GM12878 (cell line): ENCODE data around the gene TMEM109. TPM values are rescaled to one million over a fixed set of nuclear protein-coding genes. Genes with fewer than 3 reads are reported as not detected.

Source experiments
- CEBPB ChIP-seq, 2 experiments: fragments of 150-350 bp in 1 of 2; IDR thresholded peaks; 2 replicates each; pipeline ENCODE4 v1.6.1; 2012 to 2014; ENCODE audit warnings: low read depth in 2 of 2, low read length in 2 of 2, borderline replicate concordance in 1 of 2, inconsistent platforms in 1 of 2
- E4F1 ChIP-seq: fragments of 450-650 bp; IDR thresholded peaks from 2 replicates; pipeline ENCODE4 v1.6.1; 2018; ENCODE audit warnings: borderline replicate concordance, mild to moderate bottlenecking; ENCODE audit not compliant: partially characterized antibody
- EGR1 ChIP-seq, 2 experiments: IDR thresholded peaks; 1 replicate in 1 of 2; 2 replicates in 1 of 2; pipeline ENCODE4 v1.6.1; 2011 to 2012; ENCODE audit warnings: low read depth in 2 of 2, low read length in 2 of 2, borderline replicate concordance in 1 of 2, mild to moderate bottlenecking in 1 of 2, moderate library complexity in 1 of 2
- IKZF1 ChIP-seq: fragments of 450-650 bp; conservative IDR thresholded peaks from 2 replicates; pipeline ENCODE4 v1.6.1; 2017; ENCODE audit warnings: antibody characterized with exemption, mild to moderate bottlenecking
- MYB ChIP-seq: fragments of 150-350 bp; IDR thresholded peaks from 2 replicates; pipeline ENCODE4 v1.6.1; 2014; ENCODE audit warnings: mild to moderate bottlenecking, low read depth, low read length, borderline replicate concordance
- NR2C2 ChIP-seq: IDR thresholded peaks from 2 replicates; pipeline ENCODE4 v1.6.1; 2011; ENCODE audit warnings: borderline replicate concordance, low read depth; ENCODE audit not compliant: control insufficient read depth, insufficient read length
- RFX5 ChIP-seq: IDR thresholded peaks from 2 replicates; pipeline ENCODE4 v1.6.1; 2011; ENCODE audit warnings: low read depth, low read length, improper control_type of control experiment
- SIN3A ChIP-seq: IDR thresholded peaks from 2 replicates; pipeline ENCODE4 v1.6.1; 2012; ENCODE audit warnings: low read depth, low read length, improper control_type of control experiment
- SMARCA5 ChIP-seq: fragments of 450-650 bp; IDR thresholded peaks from 2 replicates; pipeline ENCODE4 v1.6.1; 2017; ENCODE audit warnings: mild to moderate bottlenecking
- SUZ12 ChIP-seq: fragments of 200-600 bp; sonication (generic); IDR thresholded peaks from one replicate; pipeline ENCODE4 v1.6.1; 2018; ENCODE audit warnings: antibody characterized with exemption, mild to moderate bottlenecking; ENCODE audit not compliant: unreplicated experiment
- TCF3 ChIP-seq: IDR thresholded peaks from 2 replicates; pipeline ENCODE4 v1.6.1; 2012; ENCODE audit warnings: low read depth, mild to moderate bottlenecking, low read length, borderline replicate concordance; ENCODE audit not compliant: insufficient read depth
- ZNF24 ChIP-seq: fragments of 450-650 bp; IDR thresholded peaks from 2 replicates; pipeline ENCODE4 v1.6.1; 2017; ENCODE audit warnings: antibody characterized with exemption, mild to moderate bottlenecking
- polyA plus RNA-seq, 11 experiments: library from polyadenylated mRNA; depleted of rRNA in 4 of 11; unstranded in 6 of 11; stranded (reverse) in 5 of 11; fragments of >200 nt; fragmentation: Nextera tagmentation in 4 of 11; fragmentation: Illumina TruSeq in 1 of 11; extraction: Ambion mirVana in 4 of 11; extraction: Trizol in 1 of 11; gene quantifications; 1 replicate in 1 of 11; 2 replicates in 10 of 11; pipeline versions ENCODE4 v1.2.1 to v1.2.3, GENCODE V29; 2011 to 2016; ENCODE audit warnings: inconsistent platforms in 2 of 11, missing spikeins in 2 of 11, low read depth in 1 of 11
- total RNA-seq, 4 experiments: library from RNA; depleted of rRNA in 3 of 4; stranded (reverse); fragments of >200 nt in 3 of 4; fragmentation: Illumina TruSeq in 1 of 4; extraction: Trizol in 1 of 4; gene quantifications; 2 replicates each; pipeline versions ENCODE4 v1.2.1 to v1.2.3, GENCODE V29; 2013 to 2021
- TF ChIP-seq, protein P1 (sequence below): fragments of 450-650 bp; IDR thresholded peaks from 2 replicates; pipeline ENCODE4 v1.6.1; 2017; ENCODE audit warnings: antibody characterized with exemption, mild to moderate bottlenecking, moderate library complexity
- TF ChIP-seq, protein P2 (sequence below): fragments of 450-650 bp; formaldehyde crosslinking; IDR thresholded peaks from 2 replicates; pipeline ENCODE4 v1.5.0; 2022; ENCODE audit warnings: mild to moderate bottlenecking, missing genetic modification characterization
- TF ChIP-seq, protein P3 (sequence below): fragments of 450-650 bp; IDR thresholded peaks from 2 replicates; pipeline ENCODE4 v1.6.1; 2017; ENCODE audit warnings: mild to moderate bottlenecking, low read depth, inconsistent platforms; ENCODE audit not compliant: poor library complexity, severe bottlenecking

The TMEM109 gene
- total and polyA plus RNA-seq, 10 of the 15 experiments (the other 5 are each of a cell fraction or from before 2014, with no cell fraction given), result 21.9 to 199 (median 85.2) TPM

GRCh38 chr11:60910711-60911380 is 3.1 kb upstream of the TMEM109 start (continued):
- TF ChIP-seq, protein P1, sequence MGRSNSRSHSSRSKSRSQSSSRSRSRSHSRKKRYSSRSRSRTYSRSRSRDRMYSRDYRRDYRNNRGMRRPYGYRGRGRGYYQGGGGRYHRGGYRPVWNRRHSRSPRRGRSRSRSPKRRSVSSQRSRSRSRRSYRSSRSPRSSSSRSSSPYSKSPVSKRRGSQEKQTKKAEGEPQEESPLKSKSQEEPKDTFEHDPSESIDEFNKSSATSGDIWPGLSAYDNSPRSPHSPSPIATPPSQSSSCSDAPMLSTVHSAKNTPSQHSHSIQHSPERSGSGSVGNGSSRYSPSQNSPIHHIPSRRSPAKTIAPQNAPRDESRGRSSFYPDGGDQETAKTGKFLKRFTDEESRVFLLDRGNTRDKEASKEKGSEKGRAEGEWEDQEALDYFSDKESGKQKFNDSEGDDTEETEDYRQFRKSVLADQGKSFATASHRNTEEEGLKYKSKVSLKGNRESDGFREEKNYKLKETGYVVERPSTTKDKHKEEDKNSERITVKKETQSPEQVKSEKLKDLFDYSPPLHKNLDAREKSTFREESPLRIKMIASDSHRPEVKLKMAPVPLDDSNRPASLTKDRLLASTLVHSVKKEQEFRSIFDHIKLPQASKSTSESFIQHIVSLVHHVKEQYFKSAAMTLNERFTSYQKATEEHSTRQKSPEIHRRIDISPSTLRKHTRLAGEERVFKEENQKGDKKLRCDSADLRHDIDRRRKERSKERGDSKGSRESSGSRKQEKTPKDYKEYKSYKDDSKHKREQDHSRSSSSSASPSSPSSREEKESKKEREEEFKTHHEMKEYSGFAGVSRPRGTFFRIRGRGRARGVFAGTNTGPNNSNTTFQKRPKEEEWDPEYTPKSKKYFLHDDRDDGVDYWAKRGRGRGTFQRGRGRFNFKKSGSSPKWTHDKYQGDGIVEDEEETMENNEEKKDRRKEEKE, result no peak
- TF ChIP-seq SMARCA5 (peak; percentile 79; the same call in 1 of the 2 replicates), TCF3 (no peak), SUZ12 (no peak), ZNF24 (no peak), EGR1 (IDR thresholded peaks at IDR 0.05; ENCODE audit: borderline replicate concordance in 1 of 2, low read depth in 2 of 2, low read length in 2 of 2) (no peak; a peak in 1 of 3 replicates), SIN3A (no peak), CEBPB (IDR thresholded peaks at IDR 0.05; ENCODE audit: borderline replicate concordance in 1 of 2, low read depth in 2 of 2, low read length in 2 of 2) (no peak), MYB (no peak), NR2C2 (no peak), RFX5 (no peak), E4F1 (no peak), IKZF1 (no peak)
- TF ChIP-seq, protein P2, sequence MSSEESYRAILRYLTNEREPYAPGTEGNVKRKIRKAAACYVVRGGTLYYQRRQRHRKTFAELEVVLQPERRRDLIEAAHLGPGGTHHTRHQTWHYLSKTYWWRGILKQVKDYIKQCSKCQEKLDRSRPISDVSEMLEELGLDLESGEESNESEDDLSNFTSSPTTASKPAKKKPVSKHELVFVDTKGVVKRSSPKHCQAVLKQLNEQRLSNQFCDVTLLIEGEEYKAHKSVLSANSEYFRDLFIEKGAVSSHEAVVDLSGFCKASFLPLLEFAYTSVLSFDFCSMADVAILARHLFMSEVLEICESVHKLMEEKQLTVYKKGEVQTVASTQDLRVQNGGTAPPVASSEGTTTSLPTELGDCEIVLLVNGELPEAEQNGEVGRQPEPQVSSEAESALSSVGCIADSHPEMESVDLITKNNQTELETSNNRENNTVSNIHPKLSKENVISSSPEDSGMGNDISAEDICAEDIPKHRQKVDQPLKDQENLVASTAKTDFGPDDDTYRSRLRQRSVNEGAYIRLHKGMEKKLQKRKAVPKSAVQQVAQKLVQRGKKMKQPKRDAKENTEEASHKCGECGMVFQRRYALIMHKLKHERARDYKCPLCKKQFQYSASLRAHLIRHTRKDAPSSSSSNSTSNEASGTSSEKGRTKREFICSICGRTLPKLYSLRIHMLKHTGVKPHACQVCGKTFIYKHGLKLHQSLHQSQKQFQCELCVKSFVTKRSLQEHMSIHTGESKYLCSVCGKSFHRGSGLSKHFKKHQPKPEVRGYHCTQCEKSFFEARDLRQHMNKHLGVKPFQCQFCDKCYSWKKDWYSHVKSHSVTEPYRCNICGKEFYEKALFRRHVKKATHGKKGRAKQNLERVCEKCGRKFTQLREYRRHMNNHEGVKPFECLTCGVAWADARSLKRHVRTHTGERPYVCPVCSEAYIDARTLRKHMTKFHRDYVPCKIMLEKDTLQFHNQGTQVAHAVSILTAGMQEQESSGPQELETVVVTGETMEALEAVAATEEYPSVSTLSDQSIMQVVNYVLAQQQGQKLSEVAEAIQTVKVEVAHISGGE (CRISPR knock-in tag), result no peak
- TF ChIP-seq, protein P3, sequence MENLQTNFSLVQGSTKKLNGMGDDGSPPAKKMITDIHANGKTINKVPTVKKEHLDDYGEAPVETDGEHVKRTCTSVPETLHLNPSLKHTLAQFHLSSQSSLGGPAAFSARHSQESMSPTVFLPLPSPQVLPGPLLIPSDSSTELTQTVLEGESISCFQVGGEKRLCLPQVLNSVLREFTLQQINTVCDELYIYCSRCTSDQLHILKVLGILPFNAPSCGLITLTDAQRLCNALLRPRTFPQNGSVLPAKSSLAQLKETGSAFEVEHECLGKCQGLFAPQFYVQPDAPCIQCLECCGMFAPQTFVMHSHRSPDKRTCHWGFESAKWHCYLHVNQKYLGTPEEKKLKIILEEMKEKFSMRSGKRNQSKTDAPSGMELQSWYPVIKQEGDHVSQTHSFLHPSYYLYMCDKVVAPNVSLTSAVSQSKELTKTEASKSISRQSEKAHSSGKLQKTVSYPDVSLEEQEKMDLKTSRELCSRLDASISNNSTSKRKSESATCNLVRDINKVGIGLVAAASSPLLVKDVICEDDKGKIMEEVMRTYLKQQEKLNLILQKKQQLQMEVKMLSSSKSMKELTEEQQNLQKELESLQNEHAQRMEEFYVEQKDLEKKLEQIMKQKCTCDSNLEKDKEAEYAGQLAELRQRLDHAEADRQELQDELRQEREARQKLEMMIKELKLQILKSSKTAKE, result no peak
